Measurements from ENCODE around the gene ALOXE3. TPM values are rescaled to one million over a fixed set of nuclear protein-coding genes. Genes with fewer than 3 reads are reported as not detected.
A peak's percentile ranks its signal among the peaks of the same experiment; 100 is the strongest.
"Not testable (repeated sequence)": the region's sequence is repeated elsewhere in the genome, so short reads cannot be mapped to it uniquely, and the experiment has no call there.

ALOXE3 gene
- total RNA-seq, 2 donors from 2014 or later: not detected

GRCh38 chr17:8064561-8065019 is 53.7 kb downstream of the ALOXE3 start:
- intact Hi-C loops (cut with DNase I): no loop called here
- peak; percentile 42 for DNase-seq (ENCODE audit: low spot score)

- intact Hi-C loops (cut with DNase I): no loop called here
Observed at GRCh38 chr17:8063761-8064534, 54.4 kb downstream of the ALOXE3 start.

GRCh38 chr17:8062807-8063483 is 55.4 kb downstream of the ALOXE3 start:
- intact Hi-C loops (cut with DNase I): no loop called here

More at GRCh38 chr17:8063761-8064534, 54.4 kb downstream of the ALOXE3 start:
- peak; percentile 48 for DNase-seq (ENCODE audit: low spot score)

GRCh38 chr17:8062435-8062806 is 55.9 kb downstream of the ALOXE3 start:
- DNase-seq (ENCODE audit: low spot score): no peak
- intact Hi-C loops (cut with DNase I): no loop called here

More at GRCh38 chr17:8062807-8063483, 55.4 kb downstream of the ALOXE3 start:
- DNase-seq (ENCODE audit: low spot score): no peak

DNA sequence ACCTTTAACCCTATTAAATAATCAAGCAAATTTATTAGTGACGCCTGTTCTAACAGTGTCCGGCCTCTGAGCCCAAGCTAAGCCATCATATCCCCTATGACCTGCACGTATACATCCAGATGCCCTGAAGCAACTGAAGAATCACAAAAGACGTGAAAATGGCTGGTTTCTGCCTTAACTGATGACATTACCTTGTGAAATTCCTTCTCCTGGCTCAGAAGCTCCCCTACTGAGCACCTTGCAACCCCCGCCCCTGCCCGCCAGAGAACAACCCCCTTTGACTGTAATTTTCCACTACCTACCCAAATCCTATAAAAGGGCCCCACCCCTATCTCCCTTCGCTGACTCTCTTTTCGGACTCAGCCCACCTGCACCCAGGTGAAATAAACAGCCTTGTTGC is 56.5 kb downstream of the ALOXE3 start:
- intact Hi-C loops (cut with DNase I); DNase-seq (ENCODE audit: low spot score): not testable (repeated sequence)

GRCh38 chr17:8060274-8060673 is 58.0 kb downstream of the ALOXE3 start:
- intact Hi-C loops (cut with DNase I): no loop called here

GRCh38 chr17:8059131-8059530 is 59.2 kb downstream of the ALOXE3 start:
- intact Hi-C loops (cut with DNase I): no loop called here
- DNase-seq (ENCODE audit: low spot score): no peak

More at GRCh38 chr17:8060274-8060673, 58.0 kb downstream of the ALOXE3 start:
- peak; percentile 76 for DNase-seq (ENCODE audit: low spot score)

DNA sequence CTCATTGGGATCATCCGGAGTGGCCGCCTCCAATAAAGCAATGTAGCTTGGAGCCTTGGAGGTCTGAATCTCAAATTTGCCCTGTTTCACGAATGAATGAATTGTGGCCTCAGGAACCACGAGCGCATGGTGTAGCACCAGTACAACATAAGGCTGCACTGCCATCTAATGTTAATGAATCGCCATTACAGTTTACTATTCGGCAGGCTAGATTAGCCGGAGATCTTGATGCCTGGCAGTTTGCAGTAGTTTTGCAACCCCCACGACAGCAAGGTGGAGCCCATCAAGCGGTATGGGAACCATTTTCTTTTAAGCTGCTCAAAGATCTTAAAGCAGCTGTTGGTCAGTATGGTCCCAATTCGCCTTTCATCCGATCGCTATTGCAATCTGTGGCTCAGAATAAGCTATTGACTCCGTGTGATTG is 60.6 kb downstream of the ALOXE3 start:
- intact Hi-C loops (cut with DNase I): no loop called here
- DNase-seq (ENCODE audit: low spot score): peak; percentile 78

- intact Hi-C loops (cut with DNase I): no loop called here
- DNase-seq (ENCODE audit: low spot score): no peak
Observed at GRCh38 chr17:8056976-8057625, 61.2 kb downstream of the ALOXE3 start.

DNA sequence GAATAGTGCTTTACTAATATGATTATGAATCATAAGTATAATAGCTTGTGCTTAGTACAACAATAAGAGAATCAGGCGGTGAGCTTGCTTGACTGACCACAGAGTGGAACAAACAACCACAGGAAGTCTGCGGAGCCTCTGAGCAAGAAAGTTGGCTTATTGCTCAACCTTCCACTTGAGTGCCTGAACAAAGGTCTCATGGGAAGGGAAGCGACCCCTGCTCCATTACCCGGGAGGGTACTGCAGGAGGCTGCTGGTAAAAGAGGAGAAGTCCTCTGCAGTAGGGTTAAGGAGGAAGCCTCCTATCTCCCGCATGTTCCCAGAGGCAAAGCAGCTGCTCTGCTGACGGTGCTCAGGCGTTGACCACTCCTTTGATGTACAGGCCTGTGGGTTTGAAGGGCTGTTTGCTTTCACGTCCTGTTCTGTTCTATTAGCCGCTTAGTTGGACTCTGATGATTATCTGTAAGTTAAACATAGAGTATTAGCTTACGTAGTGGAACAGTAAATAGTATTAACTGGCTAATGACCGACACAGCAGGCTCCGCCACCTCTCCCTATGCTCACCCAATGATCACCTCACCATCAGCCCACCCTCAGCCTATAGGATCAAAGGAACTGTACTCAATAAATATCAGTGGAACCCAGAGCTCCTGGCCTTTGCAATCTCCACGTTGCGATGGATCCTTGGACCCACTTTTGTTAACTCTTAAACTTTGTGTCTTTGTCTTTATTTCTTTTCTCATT is 61.9 kb downstream of the ALOXE3 start:
- DNase-seq (ENCODE audit: low spot score): peak; percentile 79
- intact Hi-C loops (cut with DNase I): no loop called here

DNA sequence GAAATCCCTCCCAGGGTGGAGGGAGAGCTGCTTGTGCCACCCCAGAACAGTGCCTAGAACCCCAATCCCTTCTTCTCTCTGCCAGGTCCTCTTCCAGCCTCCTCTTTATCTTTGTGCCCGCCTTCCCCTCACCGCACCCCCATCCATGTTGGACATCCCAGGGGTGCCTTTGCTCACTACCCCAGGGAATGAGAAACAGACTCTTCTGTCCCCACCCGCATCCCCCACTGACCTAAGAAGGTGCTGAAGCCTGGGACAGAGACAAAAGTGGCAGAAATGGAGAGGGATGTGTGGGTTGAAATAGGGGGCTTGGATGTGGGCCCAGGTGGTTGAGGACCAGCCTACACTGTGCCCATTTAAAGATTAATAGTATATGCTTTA is 62.5 kb downstream of the ALOXE3 start:
- intact Hi-C loops (cut with DNase I): no loop called here

GRCh38 chr17:8053600-8053999 is 64.7 kb downstream of the ALOXE3 start:
- intact Hi-C loops (cut with DNase I): no loop called here
- DNase-seq (ENCODE audit: low spot score): no peak

More for the DNA sequence above, 62.5 kb downstream of the ALOXE3 start:
- DNase-seq (ENCODE audit: low spot score): no peak

GRCh38 chr17:8052256-8053252 is 65.8 kb downstream of the ALOXE3 start:
- intact Hi-C loops (cut with DNase I): no loop called here
- DNase-seq (ENCODE audit: low spot score): peak; percentile 71

DNA sequence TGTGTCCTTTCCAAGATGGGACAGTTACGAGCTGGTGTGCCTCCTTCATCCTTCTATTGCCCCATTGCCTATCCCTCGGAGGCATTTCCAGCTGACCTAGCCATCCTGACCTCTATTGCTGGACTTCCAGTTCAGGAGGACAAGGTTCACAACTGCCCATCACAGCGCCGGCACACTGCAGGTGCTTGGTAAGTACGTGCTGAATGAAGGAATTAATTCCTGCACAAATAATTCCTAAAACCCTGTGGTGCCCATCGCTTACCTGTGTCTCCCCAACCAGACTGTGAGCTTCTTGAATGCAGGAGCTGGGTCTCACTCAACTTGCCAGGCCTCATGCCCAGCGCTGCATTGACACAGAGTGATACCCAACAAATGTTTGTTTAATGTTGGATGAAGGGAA is 66.5 kb downstream of the ALOXE3 start:
- no peak for DNase-seq (ENCODE audit: low spot score)
- intact Hi-C loops (cut with DNase I): no loop called here

DNA sequence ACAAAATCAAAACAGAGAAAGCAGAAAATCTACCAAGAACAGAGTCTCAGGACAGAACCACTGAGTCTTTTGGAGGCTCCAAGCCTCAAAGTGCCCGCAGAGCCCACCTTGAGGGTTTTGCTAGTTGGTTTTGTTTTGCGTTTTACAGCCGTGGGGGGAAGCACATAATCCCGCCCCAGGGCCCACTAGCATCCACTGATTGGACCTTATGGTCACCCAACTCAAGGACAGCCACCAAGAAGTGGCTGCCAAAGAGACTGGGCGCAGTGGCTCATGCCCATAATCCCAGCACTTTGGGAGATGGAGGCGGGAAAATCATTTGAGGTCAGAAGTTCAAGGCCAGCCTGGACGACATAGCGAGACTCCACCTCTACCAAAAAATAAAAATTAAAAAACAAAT is 69.6 kb downstream of the ALOXE3 start:
- intact Hi-C loops (cut with DNase I): no loop called here
- DNase-seq (ENCODE audit: low spot score): no peak

- intact Hi-C loops (cut with DNase I): no loop called here
Observed at GRCh38 chr17:8048236-8048635, 70.1 kb downstream of the ALOXE3 start.

GRCh38 chr17:8047769-8048110 is 70.6 kb downstream of the ALOXE3 start:
- peak; percentile 47 for DNase-seq (ENCODE audit: low spot score)
- intact Hi-C loops (cut with DNase I): no loop called here

More at GRCh38 chr17:8048236-8048635, 70.1 kb downstream of the ALOXE3 start:
- DNase-seq (ENCODE audit: low spot score): peak; percentile 59
